Activated gamma-delta T cell treated with anti-CD3 and anti-CD28 coated beads, Interleukin-2, amount 50 U/mL, for 16 hours (primary cell): ENCODE results near the gene RINL.
"Not testable (repeated sequence)": the region's sequence is repeated elsewhere in the genome, so short reads cannot be mapped to it uniquely, and the experiment has no call there.

Experiments used
- DNase-seq: peaks from one replicate; pipeline ENCODE4 v3.0.0-alpha.2; 2020; ENCODE audit warnings: low read depth

Gene RINL

DNA sequence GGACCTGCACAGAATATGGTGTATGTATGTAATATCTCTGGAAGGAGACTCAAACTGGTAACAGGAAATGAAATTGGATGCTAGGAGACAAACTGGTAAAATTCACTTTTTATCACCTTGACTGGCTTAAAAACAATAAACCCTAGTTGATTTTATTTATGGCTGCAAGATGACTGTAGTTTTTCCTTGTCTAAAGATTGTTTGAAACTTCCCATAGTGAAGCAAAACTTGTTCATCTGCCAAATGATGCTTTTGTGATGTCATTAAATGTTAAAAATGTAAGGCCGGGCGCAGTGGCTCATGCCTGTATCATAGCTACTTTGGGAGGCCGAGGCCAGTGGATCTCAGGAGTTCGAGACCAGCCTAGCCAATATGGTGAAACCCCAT, 44.0 kb downstream of the RINL start:
- no peak for DNase-seq

DNA sequence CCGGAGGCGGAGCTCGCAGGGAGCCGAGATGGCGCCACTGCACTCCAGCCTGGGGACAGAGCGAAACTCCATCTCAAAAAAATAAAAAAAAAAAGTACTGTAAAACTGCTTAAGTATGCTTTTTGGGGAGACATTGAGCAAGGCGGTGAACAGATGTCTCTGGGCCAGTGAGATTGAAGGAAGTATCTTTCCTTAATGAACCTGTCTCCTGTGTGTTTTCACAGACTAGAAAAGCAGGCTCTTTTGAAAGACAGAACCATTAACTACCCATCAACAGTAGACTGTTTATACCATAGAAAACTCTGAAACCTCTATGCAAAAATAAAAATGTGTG, 45.0 kb downstream of the RINL start:
- DNase-seq: no peak

- no peak for DNase-seq
Observed at GRCh38 chr19:38831142-38831605, 46.9 kb downstream of the RINL start.

DNA sequence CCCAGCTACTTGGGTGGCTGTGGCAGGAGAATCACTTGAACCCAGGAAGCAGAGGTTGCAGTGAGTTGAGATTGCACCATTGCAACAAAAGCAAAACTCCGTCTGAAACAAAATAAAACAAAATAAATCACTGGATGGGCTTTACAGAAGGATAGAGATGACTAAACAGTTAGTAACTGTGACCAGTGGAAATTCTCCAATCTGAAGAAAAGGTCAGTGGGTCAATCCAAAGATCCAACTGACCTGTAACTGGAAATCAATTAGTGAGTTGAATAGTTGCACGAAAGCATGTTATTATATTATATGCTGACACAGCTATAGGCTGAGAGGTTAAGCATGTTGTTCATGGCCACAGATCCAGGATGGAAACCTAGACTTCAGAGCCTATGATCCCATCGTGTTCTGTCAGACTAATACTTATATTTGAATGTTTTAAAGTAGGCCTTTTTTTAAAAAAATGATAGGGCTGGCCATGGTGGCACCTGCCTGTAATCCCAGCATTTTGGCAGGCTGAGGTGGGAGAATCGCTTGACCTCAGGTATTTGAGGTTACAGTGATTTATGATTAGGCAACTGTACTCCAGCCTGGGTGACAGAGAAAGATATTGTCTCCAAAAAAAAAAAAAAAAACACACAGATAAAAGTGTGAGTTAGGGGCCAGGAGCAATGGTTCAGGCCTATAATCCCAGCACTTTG, 47.9 kb downstream of the RINL start:
- DNase-seq: no peak

DNA sequence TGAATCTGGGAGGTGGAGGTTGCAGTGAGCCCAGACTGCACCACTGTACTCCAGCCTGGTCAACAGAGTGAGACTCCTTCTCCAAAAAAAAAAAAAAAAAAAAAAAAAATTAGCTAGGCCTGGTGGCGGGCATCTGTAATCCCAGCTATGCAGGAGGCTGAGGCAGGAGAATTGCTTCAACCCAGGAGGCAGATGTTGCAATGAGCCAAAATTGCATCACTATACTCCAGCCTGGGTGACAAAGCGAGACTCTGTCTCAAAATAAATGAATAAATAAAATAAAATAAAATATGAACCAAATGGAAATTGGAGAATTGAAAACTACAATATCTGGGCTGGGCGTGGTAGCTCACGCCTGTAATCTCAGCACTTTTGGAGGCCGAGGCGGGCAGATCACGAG, 48.9 kb downstream of the RINL start:
- not testable (repeated sequence) for DNase-seq

- no peak for DNase-seq
Observed at GRCh38 chr19:38826856-38827551, 51.1 kb downstream of the RINL start.

DNA sequence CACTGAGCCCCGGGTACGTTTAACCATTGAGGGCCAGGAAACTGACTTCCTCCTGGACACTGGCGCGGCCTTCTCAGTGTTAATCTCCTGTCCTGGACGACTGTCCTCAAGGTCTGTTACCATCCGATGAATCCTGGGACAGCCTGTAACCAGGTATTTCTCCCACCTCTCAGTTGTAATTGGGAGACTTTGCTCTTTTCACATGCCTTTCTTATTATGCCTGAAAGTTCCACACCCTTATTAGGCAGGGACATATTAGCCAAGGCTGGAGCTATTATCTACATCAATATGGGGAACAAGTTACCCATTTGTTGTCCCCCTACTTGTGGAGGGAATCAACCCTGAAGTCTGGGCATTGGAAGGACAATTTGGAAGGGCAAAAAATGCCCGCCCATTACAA, 52.1 kb downstream of the RINL start:
- not testable (repeated sequence) for DNase-seq

DNA sequence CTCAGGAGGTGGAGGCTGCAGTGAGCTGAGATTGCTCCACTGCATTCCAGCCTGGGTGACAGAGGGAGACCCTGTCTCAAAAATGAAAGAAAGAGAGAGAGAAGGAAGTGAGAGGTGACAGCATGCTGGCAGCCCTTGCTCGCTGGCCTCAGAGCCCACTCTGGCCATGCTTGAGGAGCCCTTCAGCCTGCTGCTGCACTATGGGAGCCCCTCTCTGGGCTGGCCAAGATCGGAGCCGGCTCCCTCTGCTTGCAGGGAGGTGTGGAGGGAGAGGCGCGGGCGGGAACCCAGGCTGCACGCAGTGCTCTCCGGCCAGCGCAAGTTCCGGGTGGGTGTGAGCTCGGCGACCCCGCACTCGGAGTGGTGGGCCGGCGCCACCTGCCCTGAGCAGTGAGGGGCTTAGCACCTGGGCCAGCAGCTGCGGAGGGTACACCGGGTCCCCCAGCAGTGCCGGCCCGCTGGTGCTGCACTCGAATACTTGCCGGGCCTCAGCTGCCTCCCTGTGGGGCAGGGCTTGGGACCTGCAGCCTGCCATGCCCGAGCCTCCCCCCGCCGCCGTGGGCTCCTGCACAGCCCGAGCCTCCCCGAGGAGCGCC, 56.7 kb downstream of the RINL start:
- not testable (repeated sequence) for DNase-seq

GRCh38 chr19:38819231-38819920, 58.7 kb downstream of the RINL start:
- DNase-seq: no peak
